Activated T-helper 1 cell treated with anti-CD3 and anti-CD28 coated beads, Interleukin-12 subunit alpha, Interleukin-12 subunit beta, Interleukin-2, Interleukin-4 antibody, amounts not matched to agents 30 ng/mL and 10 ng/mL and 1 ng/mL, durations not matched to agents 14 hours and 24 hours and 36 hours (primary cell): ENCODE results near the gene RAPGEF3. TPM values are rescaled to one million over a fixed set of nuclear protein-coding genes. Genes with fewer than 3 reads are reported as not detected.

Source experiments
- DNase-seq: peaks from one replicate; pipeline ENCODE4 v3.0.0; 2021; ENCODE audit warnings: low spot score
- H3K27ac Mint-ChIP-seq: one replicate; pipeline ENCODE4 v1.8.0; 2021; ENCODE audit warnings: mild to moderate bottlenecking, mixed read lengths
- H3K27me3 Mint-ChIP-seq: one replicate; pipeline ENCODE4 v1.8.0; 2022; ENCODE audit warnings: mild to moderate bottlenecking, moderate library complexity, mixed read lengths; ENCODE audit not compliant: insufficient read depth
- H3K36me3 Mint-ChIP-seq: one replicate; pipeline ENCODE4 v1.8.0; 2021; ENCODE audit warnings: low read depth, mixed read lengths
- H3K4me1 Mint-ChIP-seq: one replicate; pipeline ENCODE4 v1.8.0; 2021; ENCODE audit warnings: low read depth, mixed read lengths
- H3K4me3 Mint-ChIP-seq: one replicate; pipeline ENCODE4 v1.8.0; 2021; ENCODE audit warnings: mild to moderate bottlenecking, moderate library complexity, mixed read lengths
- H3K9me3 Mint-ChIP-seq: one replicate; pipeline ENCODE4 v1.8.0; 2021; ENCODE audit warnings: mixed read lengths
- intact Hi-C: fragments of 100-400 bp; cut with micrococcal nuclease; formaldehyde crosslinking; loops from one replicate; pipeline ENCODE4 v1.15.1; 2024
- total RNA-seq: library from RNA; stranded (reverse); gene quantifications from 2 replicates; pipeline ENCODE4 v1.2.3, GENCODE V29; 2022

RAPGEF3 gene
- total RNA-seq, 1 donor from 2014 or later, result 4.7 TPM

DNA sequence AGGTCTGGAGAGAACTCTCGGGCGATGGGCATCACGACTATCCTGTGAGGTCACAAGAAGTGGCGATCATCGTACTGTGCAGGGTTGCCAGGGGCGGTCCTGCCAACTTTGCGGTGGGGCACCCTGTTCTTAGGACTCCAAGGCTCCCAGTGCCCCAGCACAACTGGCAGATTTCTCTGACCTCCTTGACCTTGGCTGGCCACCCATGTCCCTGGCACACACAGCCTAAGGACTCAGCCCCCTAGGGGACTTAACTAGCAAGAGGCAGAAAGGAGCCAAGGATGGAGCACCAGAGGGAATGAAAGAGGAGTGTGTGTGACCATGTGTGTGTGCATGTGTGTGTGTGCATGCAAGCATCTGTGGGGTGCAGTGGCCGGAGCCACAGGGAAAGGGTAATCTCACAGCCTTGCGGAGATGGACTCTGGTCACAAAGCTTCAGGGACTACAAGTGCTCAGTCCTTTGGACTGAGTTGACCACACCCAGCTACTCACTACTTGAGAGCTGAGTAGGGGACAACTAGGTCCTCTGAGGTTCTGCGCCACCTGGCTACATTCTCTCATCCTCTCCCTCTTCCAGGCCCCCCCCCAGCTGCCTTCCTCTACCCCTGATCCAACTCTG, 28.1 kb upstream of the RAPGEF3 start:
- peaks cover 65% of the 10 kb centered on the region for H3K36me3 Mint-ChIP-seq
- intact Hi-C loops, result no loop called here
- peaks cover 13% of the 10 kb centered on the region for H3K4me1 Mint-ChIP-seq
- no peak overlapping the region for H3K4me3 Mint-ChIP-seq
- H3K27me3 Mint-ChIP-seq, result no peaks in the 10 kb centered on the region
- peak overlapping the region; percentile 67 for H3K27ac Mint-ChIP-seq
- no peaks in the 10 kb centered on the region for H3K9me3 Mint-ChIP-seq
- no peak for DNase-seq

DNA sequence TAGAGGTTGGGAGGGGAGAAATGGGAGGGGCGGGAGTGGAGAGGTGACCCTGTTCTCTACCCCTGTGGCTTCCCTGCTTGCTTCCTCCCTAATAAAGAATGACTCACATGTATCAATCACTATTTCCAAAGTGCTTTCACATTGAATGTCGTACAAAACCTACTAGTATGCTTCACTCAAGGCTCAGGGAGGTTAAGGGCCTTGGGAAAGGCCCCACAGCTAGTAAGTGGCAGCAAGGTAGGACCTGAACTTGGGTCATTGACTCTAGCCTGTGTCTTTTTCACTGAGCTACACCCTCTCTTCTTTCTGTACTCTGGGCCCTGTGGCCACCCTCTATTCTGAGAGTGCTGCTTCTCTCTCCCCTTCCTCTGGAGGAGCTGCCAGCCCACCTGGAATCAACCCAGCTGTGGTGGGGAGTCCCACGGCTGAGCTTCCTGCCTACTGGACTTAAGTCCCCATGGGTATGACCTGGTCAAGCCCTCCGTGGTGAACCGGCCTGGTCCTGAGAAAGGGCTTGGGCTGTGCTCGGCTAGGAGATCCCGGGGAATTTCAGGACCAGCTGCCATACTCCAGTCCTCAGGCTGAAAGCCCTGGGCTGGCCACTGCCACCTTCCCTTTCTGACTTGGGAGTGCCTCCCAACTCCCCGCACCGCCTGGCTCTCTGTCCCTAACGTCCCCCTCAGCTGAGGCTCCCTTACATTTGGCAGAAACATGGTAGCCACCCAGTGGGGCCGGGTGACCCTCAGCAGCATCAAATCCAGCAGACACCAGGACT, 27.4 kb upstream of the RAPGEF3 start:
- H3K27ac Mint-ChIP-seq, result peak overlapping the region; percentile 67
- H3K4me1 Mint-ChIP-seq, result peaks cover 13% of the 10 kb centered on the region
- intact Hi-C loops, result loop anchor here (2.0 kb wide), 1 partner anchor 17 kb away; no protein-coding TSS in a partner anchor
- H3K4me3 Mint-ChIP-seq, result no peak overlapping the region
- no peak for DNase-seq
- no peaks in the 10 kb centered on the region for H3K27me3 Mint-ChIP-seq
- no peaks in the 10 kb centered on the region for H3K9me3 Mint-ChIP-seq
- peaks cover 65% of the 10 kb centered on the region for H3K36me3 Mint-ChIP-seq

DNA sequence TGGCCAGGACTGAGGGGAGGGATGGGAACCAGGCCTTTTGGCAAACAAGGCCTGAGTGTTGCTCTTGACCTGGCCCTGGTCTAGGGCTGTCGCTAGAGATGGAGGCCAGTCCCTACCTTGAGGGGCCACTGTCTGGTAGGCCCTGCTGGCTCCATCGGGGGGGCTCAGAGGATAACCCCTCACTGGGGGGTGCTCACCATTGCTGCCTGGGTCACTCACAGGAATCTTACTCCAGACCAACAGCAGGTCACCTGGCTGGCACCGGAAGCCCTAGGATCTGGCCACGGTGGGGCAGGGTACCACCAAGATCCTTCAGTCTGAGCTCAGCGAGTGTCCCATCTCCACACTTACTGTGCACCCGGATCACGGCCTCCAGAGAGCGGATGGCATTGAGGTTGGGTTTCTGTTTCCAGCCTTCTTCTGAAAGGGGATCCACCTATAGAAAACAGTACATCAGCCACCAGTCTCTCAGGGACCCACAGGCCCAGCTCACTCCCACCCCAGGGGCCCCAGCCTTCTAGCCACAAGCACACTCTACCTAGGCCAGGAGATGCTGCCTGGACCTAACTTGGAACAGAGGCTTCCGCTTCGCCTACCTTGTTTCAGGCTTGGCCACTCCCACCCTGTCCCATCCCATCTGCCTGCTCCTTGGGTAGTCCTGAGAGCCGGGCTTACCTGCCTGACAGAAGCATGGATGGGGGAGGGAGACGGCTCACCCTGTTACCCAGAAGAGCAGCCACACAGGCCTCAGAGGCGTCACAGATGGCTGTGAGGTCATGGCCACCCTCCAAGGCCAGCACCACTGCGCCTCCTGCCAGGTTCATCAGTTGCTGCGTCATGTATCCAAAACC, 26.6 kb upstream of the RAPGEF3 start:
- no peak overlapping the region for H3K4me3 Mint-ChIP-seq
- H3K36me3 Mint-ChIP-seq, result peaks cover 57% of the 10 kb centered on the region
- intact Hi-C loops, result loop anchor here (2.0 kb wide), 1 partner anchor 18 kb away; no protein-coding TSS in a partner anchor
- no peaks in the 10 kb centered on the region for H3K27me3 Mint-ChIP-seq
- peak overlapping the region; percentile 66 for H3K27ac Mint-ChIP-seq
- H3K4me1 Mint-ChIP-seq, result peaks cover 13% of the 10 kb centered on the region
- no peaks in the 10 kb centered on the region for H3K9me3 Mint-ChIP-seq
- no peak for DNase-seq

- no peak for DNase-seq
- Mint-ChIP-seq H3K4me3 (no peak overlapping the region), H3K27ac (peak overlapping the region; percentile 23), H3K27me3 (no peaks in the 10 kb centered on the region), H3K36me3 (peaks cover 54% of the 10 kb centered on the region), H3K9me3 (no peaks in the 10 kb centered on the region), H3K4me1 (peaks cover 18% of the 10 kb centered on the region)
- intact Hi-C loops, result loop anchor here (2.0 kb wide), 1 partner anchor 19 kb away; no protein-coding TSS in a partner anchor
Observed at GRCh38 chr12:47783821-47784819, 25.4 kb upstream of the RAPGEF3 start.

GRCh38 chr12:47783024-47783755, 24.5 kb upstream of the RAPGEF3 start:
- H3K4me1 Mint-ChIP-seq, result peaks cover 26% of the 10 kb centered on the region
- DNase-seq, result no peak
- no peak overlapping the region for H3K4me3 Mint-ChIP-seq
- peaks cover 48% of the 10 kb centered on the region for H3K36me3 Mint-ChIP-seq
- intact Hi-C loops, result no loop called here
- H3K9me3 Mint-ChIP-seq, result no peaks in the 10 kb centered on the region
- no peaks in the 10 kb centered on the region for H3K27me3 Mint-ChIP-seq
- H3K27ac Mint-ChIP-seq, result peak overlapping the region; percentile 55

DNA sequence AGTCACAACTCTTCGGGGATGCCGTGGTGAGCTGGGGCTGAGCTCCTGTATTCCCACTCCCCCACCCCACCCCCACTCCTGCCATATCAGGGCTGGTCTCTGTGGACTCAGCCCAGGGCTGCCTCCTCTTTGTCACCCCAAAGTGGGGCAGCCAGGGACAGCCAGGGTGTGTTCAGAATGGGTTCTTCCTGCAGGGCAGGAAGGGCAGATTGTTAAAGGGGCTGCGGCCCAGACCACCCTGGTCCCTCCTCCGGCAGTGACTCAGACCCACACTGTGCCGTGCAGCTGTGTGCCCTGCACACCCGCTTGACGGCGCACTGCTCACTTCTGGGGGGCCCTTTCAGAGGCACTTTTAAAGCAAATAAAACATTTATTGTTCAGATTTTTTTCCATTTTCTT, 23.7 kb upstream of the RAPGEF3 start:
- Mint-ChIP-seq H3K9me3 (no peaks in the 10 kb centered on the region), H3K27me3 (no peaks in the 10 kb centered on the region), H3K27ac (peak overlapping the region; percentile 57), H3K36me3 (peaks cover 40% of the 10 kb centered on the region), H3K4me3 (no peak overlapping the region), H3K4me1 (peaks cover 26% of the 10 kb centered on the region)
- intact Hi-C loops, result no loop called here
- DNase-seq, result no peak

DNA sequence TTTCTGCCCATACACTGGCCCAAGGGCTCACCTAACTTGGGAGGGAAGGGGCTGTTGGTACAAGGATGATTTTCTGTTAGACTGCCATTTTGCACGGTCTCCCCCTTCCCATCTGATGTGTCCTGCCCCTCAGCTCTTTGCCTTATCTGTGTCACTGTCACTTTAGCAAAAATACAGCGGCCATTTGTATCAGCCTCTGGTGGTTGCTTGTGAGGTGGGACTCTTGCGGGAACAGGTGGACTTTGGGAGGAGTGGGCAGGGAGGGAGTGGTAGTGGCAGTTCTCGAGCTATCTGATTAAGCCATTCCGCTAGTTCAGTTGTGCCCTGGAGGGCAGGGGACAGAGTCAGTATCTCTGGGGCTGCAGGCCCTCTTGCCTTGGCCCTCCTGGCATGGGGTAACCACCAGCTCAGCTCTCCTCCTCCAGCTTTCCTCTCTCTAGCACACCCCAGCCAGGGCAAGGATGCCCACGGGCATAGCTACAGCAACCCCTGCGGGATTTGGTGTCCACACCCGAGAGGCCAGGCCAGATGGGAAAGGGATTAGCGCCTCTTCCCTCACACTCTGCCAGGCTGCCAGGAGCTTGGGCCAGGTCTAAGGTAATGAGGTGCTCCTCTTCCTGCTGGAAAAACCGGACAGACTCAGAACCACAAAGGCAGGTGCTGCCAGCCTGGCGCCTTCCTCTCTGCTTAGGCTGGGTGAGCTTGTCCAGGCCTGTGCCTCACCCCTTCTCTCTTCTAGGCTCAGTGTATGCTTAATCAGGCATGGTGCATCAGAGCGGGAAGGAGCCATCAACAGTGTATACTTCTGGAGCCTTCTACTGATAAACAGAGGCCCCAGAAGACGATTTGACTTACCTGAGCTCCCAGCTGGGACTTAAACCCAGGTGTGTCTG, 23.0 kb upstream of the RAPGEF3 start:
- H3K9me3 Mint-ChIP-seq, result no peaks in the 10 kb centered on the region
- peak overlapping the region; percentile 70 for H3K27ac Mint-ChIP-seq
- peaks cover 28% of the 10 kb centered on the region for H3K4me1 Mint-ChIP-seq
- H3K36me3 Mint-ChIP-seq, result peaks cover 34% of the 10 kb centered on the region
- no peak overlapping the region for H3K4me3 Mint-ChIP-seq
- H3K27me3 Mint-ChIP-seq, result no peaks in the 10 kb centered on the region
- intact Hi-C loops, result no loop called here
- DNase-seq, result no peak

- Mint-ChIP-seq H3K27me3 (no peaks in the 10 kb centered on the region), H3K36me3 (peaks cover 20% of the 10 kb centered on the region), H3K9me3 (no peaks in the 10 kb centered on the region), H3K4me1 (peaks cover 45% of the 10 kb centered on the region), H3K27ac (no peak overlapping the region), H3K4me3 (no peak overlapping the region)
- intact Hi-C loops, result loop anchor here (1.0 to 2.0 kb wide), 5 partner anchors 27 to 65 kb away; no protein-coding TSS in a partner anchor
- DNase-seq, result no peak
Observed at GRCh38 chr12:47779943-47780504, 21.3 kb upstream of the RAPGEF3 start.

GRCh38 chr12:47779301-47779942, 20.7 kb upstream of the RAPGEF3 start:
- peak; percentile 84 for DNase-seq
- peak overlapping the region; percentile 89 for H3K27ac Mint-ChIP-seq
- intact Hi-C loops, result loop anchor here (1.0 to 2.0 kb wide), 5 partner anchors 27 to 64 kb away; no protein-coding TSS in a partner anchor

DNA sequence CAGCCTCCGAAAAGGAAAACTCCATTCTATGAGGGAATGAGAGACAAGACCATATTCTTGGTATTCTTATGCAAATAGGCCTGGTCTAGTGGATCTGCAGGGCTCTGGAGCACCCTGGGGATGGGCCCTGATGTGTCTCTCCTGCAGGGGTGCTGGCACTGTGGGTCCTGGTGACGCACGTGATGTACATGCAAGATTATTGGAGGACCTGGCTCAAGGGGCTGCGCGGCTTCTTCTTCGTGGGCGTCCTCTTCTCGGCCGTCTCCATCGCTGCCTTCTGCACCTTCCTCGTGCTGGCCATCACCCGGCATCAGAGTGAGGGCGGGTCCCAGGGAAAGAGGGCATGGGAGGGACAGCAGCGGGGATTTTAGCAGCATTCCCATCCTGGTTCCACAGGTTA, 20.2 kb upstream of the RAPGEF3 start:
- H3K4me1 Mint-ChIP-seq, result peaks cover 55% of the 10 kb centered on the region
- H3K27ac Mint-ChIP-seq, result peak overlapping the region; percentile 89
- peaks cover 14% of the 10 kb centered on the region for H3K36me3 Mint-ChIP-seq
- H3K27me3 Mint-ChIP-seq, result no peaks in the 10 kb centered on the region
- intact Hi-C loops, result loop anchor here (1.0 to 2.0 kb wide), 5 partner anchors 28 to 64 kb away; no protein-coding TSS in a partner anchor
- DNase-seq, result no peak
- no peaks in the 10 kb centered on the region for H3K9me3 Mint-ChIP-seq
- H3K4me3 Mint-ChIP-seq, result no peak overlapping the region

More at GRCh38 chr12:47779301-47779942, 20.7 kb upstream of the RAPGEF3 start:
- Mint-ChIP-seq H3K4me3 (no peak overlapping the region), H3K9me3 (no peaks in the 10 kb centered on the region), H3K4me1 (peaks cover 50% of the 10 kb centered on the region), H3K27me3 (no peaks in the 10 kb centered on the region), H3K36me3 (peaks cover 14% of the 10 kb centered on the region)
